HEK293 (cell line): ENCODE data around the gene CYP2A6.

Experiments
- CTCF ChIP-seq: fragments of 450-650 bp; formaldehyde crosslinking; IDR thresholded peaks from 2 replicates; pipeline ENCODE4 v1.5.1; 2016; ENCODE audit warnings: missing biosample characterization, missing genetic modification characterization
- PRDM4 ChIP-seq: fragments of 450-650 bp; formaldehyde crosslinking; IDR thresholded peaks from 2 replicates; pipeline ENCODE4 v1.5.1; 2017; ENCODE audit warnings: missing biosample characterization, missing genetic modification characterization
- REST ChIP-seq: fragments of 450-650 bp; formaldehyde crosslinking; IDR thresholded peaks from 2 replicates; pipeline ENCODE4 v1.5.1; 2016; ENCODE audit warnings: missing biosample characterization, missing genetic modification characterization
- SP2 ChIP-seq: fragments of 450-650 bp; formaldehyde crosslinking; IDR thresholded peaks from 2 replicates; pipeline ENCODE4 v1.5.1; 2016; ENCODE audit warnings: missing biosample characterization, missing genetic modification characterization
- TRIM28 ChIP-seq: IDR thresholded peaks from 2 replicates; pipeline ENCODE4 v1.6.1; 2011; ENCODE audit warnings: low read length, control low read depth, borderline replicate concordance
- ZBTB49 ChIP-seq: fragments of 450-650 bp; formaldehyde crosslinking; IDR thresholded peaks from 2 replicates; pipeline ENCODE4 v1.5.1; 2016; ENCODE audit warnings: missing biosample characterization, missing genetic modification characterization, low read depth
- ZNF169 ChIP-seq: fragments of 450-650 bp; formaldehyde crosslinking; IDR thresholded peaks from 2 replicates; pipeline ENCODE4 v1.5.1; 2016; ENCODE audit warnings: missing biosample characterization, missing genetic modification characterization
- ZNF184 ChIP-seq: fragments of 450-650 bp; IDR thresholded peaks from 2 replicates; pipeline ENCODE4 v1.5.1; 2018; ENCODE audit warnings: missing biosample characterization, mild to moderate bottlenecking, missing genetic modification characterization
- ZNF239 ChIP-seq: fragments of 450-650 bp; formaldehyde crosslinking; IDR thresholded peaks from 2 replicates; pipeline ENCODE4 v1.5.1; 2016; ENCODE audit warnings: missing biosample characterization, missing genetic modification characterization
- ZNF48 ChIP-seq: fragments of 450-650 bp; formaldehyde crosslinking; IDR thresholded peaks from 2 replicates; pipeline ENCODE4 v1.5.1; 2016; ENCODE audit warnings: missing biosample characterization, missing genetic modification characterization
- ZNF707 ChIP-seq: fragments of 450-650 bp; formaldehyde crosslinking; IDR thresholded peaks from 2 replicates; pipeline ENCODE4 v1.5.1; 2016; ENCODE audit warnings: missing biosample characterization, missing genetic modification characterization

- TF ChIP-seq CTCF (tag by site-specific recombination): no peak
- TF ChIP-seq ZNF184 (tag by site-specific recombination): no peak
- TF ChIP-seq ZBTB49 (tag by site-specific recombination): no peak
- TF ChIP-seq ZNF169 (tag by site-specific recombination): no peak
- TF ChIP-seq ZNF48: no peak
- TF ChIP-seq REST (tag by site-specific recombination): no peak
- no peak for TF ChIP-seq TRIM28
- TF ChIP-seq PRDM4 (tag by site-specific recombination): no peak
- no peak for TF ChIP-seq ZNF707 (tag by site-specific recombination)
- TF ChIP-seq SP2 (tag by site-specific recombination): no peak
- TF ChIP-seq ZNF239 (tag by site-specific recombination): no peak
Observed at GRCh38 chr19:40808021-40808325, 42.3 kb downstream of the CYP2A6 start.
